Neural cell (in vitro differentiated cells): ENCODE results near the gene DYNLRB1. TPM values are rescaled to one million over a fixed set of nuclear protein-coding genes. Genes with fewer than 3 reads are reported as not detected.

Source experiments
- H2AFZ ChIP-seq: fragments of 200-600, 300-800 bp; sonication (generic), shearing (Covaris generic); 2 replicates; pipeline ENCODE4 v1.6.0; 2014; ENCODE audit warnings: low read depth, mild to moderate bottlenecking, antibody characterized with exemption, low read length, moderate library complexity
- H3F3A ChIP-seq: fragments of 200-600 bp; shearing (Covaris generic); 2 replicates; pipeline ENCODE4 v1.6.1; 2016; ENCODE audit warnings: mild to moderate bottlenecking, moderate library complexity, mixed read lengths, antibody characterized with exemption, low read length; ENCODE audit not compliant: insufficient read depth, poor library complexity, severe bottlenecking
- H3K27ac ChIP-seq: fragments of 200-600, 300-800 bp; sonication (generic), shearing (Covaris generic); 2 replicates; pipeline ENCODE4 v1.5.1; 2014; ENCODE audit warnings: mild to moderate bottlenecking, low read length, moderate library complexity
- H3K27me3 ChIP-seq: fragments of 300-800, 200-600 bp; sonication (generic), shearing (Covaris generic); 2 replicates; pipeline ENCODE4 v1.6.0; 2014; ENCODE audit warnings: mild to moderate bottlenecking, low read depth, low read length, moderate library complexity; ENCODE audit not compliant: insufficient read depth
- H3K36me3 ChIP-seq: fragments of 300-800, 200-600 bp; sonication (generic), shearing (Covaris generic); 2 replicates; pipeline ENCODE4 v1.5.1; 2014; ENCODE audit warnings: mild to moderate bottlenecking, antibody characterized with exemption, low read length, moderate library complexity; ENCODE audit not compliant: insufficient read depth
- H3K4me2 ChIP-seq: fragments of 300-800, 200-600 bp; sonication (generic), shearing (Covaris generic); 2 replicates; pipeline ENCODE4 v1.6.0; 2014; ENCODE audit warnings: mild to moderate bottlenecking, low read length
- H3K4me3 ChIP-seq: fragments of 300-800, 200-600 bp; sonication (generic), shearing (Covaris generic); 2 replicates; pipeline ENCODE4 v1.5.1; 2014; ENCODE audit warnings: mild to moderate bottlenecking, low read length, moderate library complexity
- H3K79me2 ChIP-seq: fragments of 200-600 bp; shearing (Covaris generic); replicated peaks from 2 replicates; pipeline ENCODE4 v1.6.0; 2014; ENCODE audit warnings: mild to moderate bottlenecking, low read length, moderate library complexity; ENCODE audit not compliant: insufficient read depth
- H3K9ac ChIP-seq: fragments of 300-800, 200-600 bp; sonication (generic), shearing (Covaris generic); 2 replicates; pipeline ENCODE4 v1.6.1; 2016; ENCODE audit warnings: mild to moderate bottlenecking, low read length, mixed read lengths
- H3K9me2 ChIP-seq: fragments of 200-600 bp; shearing (Covaris generic); 2 replicates; pipeline ENCODE4 v1.6.1; 2016; ENCODE audit warnings: mild to moderate bottlenecking, low read length, mixed read lengths; ENCODE audit not compliant: insufficient read depth
- H3K9me3 ChIP-seq: fragments of 200-600, 300-800 bp; sonication (generic), shearing (Covaris generic); 2 replicates; pipeline ENCODE4 v1.6.1; 2016; ENCODE audit warnings: mild to moderate bottlenecking, mixed run types, low read length, moderate library complexity, mixed read lengths
- H4K20me1 ChIP-seq: fragments of 200-600 bp; shearing (Covaris generic); 2 replicates; pipeline ENCODE4 v1.6.1; 2016; ENCODE audit warnings: mild to moderate bottlenecking, mixed run types; ENCODE audit not compliant: insufficient read depth
- EP300 ChIP-seq: fragments of 450-650 bp; conservative IDR thresholded peaks from 2 replicates; pipeline ENCODE4 v1.6.1; 2014; ENCODE audit warnings: antibody characterized with exemption, mild to moderate bottlenecking, moderate library complexity; ENCODE audit not compliant: poor library complexity, severe bottlenecking
- EZH2 ChIP-seq: fragments of 200-600, 300-800 bp; shearing (Covaris generic), sonication (generic); IDR thresholded peaks from 2 replicates; pipeline ENCODE4 v1.6.1; 2014; ENCODE audit warnings: antibody characterized with exemption, low read length, borderline replicate concordance, mild to moderate bottlenecking; ENCODE audit not compliant: insufficient read depth, poor library complexity, severe bottlenecking
- MXI1 ChIP-seq: fragments of 450-650 bp; conservative IDR thresholded peaks from 2 replicates; pipeline ENCODE4 v1.6.1; 2014; ENCODE audit warnings: antibody characterized with exemption, mild to moderate bottlenecking; ENCODE audit not compliant: poor library complexity, severe bottlenecking
- POLR2AphosphoS5 ChIP-seq: IDR thresholded peaks from 2 replicates; pipeline ENCODE4 v1.6.1; 2012
- RAD21 ChIP-seq: fragments of 450-650 bp; conservative IDR thresholded peaks from 2 replicates; pipeline ENCODE4 v1.6.1; 2014; ENCODE audit warnings: antibody characterized with exemption, mild to moderate bottlenecking, moderate library complexity
- REST ChIP-seq: IDR thresholded peaks from 2 replicates; pipeline ENCODE4 v1.6.1; 2012; ENCODE audit warnings: borderline replicate concordance
- SMC3 ChIP-seq: fragments of 450-650 bp; conservative IDR thresholded peaks from 2 replicates; pipeline ENCODE4 v1.6.1; 2014; ENCODE audit warnings: antibody characterized with exemption, mild to moderate bottlenecking, moderate library complexity; ENCODE audit not compliant: poor library complexity
- TAF1 ChIP-seq: IDR thresholded peaks from 2 replicates; pipeline ENCODE4 v1.6.1; 2012; ENCODE audit warnings: low read depth
- polyA plus RNA-seq: library from polyadenylated mRNA; depleted of rRNA; stranded (reverse); fragments of >200 nt; gene quantifications from 2 replicates; pipeline ENCODE4 v1.2.3, GENCODE V29; 2014
- TF ChIP-seq, protein P1 (sequence below): fragments of 450-650 bp; IDR thresholded peaks from 2 replicates; pipeline ENCODE4 v1.5.1; 2014; ENCODE audit warnings: antibody characterized with exemption, mild to moderate bottlenecking, moderate library complexity; ENCODE audit not compliant: poor library complexity, severe bottlenecking

The DYNLRB1 gene
- polyA plus RNA-seq, 1 donor from 2014 or later = 103 TPM

DNA sequence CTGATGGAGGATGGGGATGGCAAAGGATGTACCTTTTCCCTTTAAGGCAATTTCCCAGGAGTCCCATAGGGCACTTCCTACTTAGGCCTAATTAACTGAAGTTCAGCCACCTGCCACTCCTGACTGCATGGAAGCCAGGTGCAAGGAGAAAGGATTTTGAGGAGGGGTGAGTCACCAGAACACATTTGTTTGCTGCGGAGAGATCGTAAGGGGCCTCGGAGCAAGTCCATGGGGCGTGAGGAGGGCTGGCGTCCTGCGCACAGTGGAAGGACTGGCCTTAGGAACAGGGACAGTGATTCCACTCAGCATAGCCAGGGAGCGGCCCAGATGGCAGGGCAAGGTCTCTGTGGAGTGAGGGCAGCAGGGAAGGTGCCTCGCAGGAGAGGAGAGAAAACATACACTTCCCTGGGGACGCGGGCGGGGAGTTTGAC, 30.5 kb downstream of the DYNLRB1 start:
- Histone ChIP-seq H3K9ac (no peak overlapping the region), H3K79me2 (no peaks in the 10 kb centered on the region)

DNA sequence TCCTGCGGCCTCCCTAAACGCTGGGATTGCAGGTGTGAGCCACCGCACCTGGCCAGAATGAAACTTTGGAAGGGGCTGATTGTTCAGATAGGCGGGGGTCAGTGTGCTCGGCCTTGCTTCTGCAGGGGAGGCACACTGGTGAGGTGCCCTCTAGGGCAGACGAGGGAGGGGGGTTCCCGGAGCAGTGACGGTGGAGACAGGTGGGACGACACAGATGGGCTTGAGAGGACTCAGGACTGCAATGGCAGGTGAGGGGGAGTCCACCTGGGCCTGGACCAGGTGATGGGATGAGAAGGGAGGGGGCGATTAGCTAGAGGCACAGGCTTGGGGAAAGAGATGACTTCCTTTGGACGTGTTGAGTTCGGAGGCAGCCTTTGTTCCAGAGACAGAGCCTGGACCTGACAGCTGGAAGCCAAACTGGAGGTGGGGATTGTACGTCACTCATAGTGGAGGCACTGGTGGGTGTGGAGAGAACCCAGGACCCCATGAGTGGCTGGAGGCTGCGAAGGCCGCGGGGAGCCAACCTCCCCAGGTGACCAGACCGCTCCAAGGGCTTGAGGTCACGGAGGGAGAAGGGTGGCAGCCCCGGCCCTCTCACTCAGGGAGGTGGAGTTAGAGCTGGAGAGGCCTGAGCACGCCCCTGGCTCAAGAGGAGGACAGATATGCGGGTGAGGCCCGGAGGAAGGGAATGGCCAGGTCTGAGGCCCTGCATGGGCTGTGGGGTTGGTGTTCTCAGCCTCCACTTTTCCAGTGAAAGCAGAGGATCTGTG, 31.8 kb downstream of the DYNLRB1 start:
- Histone ChIP-seq H3K36me3 (no peaks in the 10 kb centered on the region), H3K27me3 (no peaks in the 10 kb centered on the region), H3K9me3 (no peaks in the 10 kb centered on the region), H3F3A (no peaks in the 10 kb centered on the region), H3K27ac (no peak overlapping the region), H3K79me2 (no peaks in the 10 kb centered on the region), H4K20me1 (no peaks in the 10 kb centered on the region), H3K4me3 (no peak overlapping the region), H2AFZ (no peak overlapping the region), H3K4me2 (no peak overlapping the region), H3K9me2 (no peaks in the 10 kb centered on the region), H3K9ac (no peak overlapping the region)
- TF ChIP-seq EZH2 (no peak), POLR2AphosphoS5 (no peak), RAD21 (no peak), SMC3 (no peak), EP300 (no peak)
- TF ChIP-seq, protein P1, sequence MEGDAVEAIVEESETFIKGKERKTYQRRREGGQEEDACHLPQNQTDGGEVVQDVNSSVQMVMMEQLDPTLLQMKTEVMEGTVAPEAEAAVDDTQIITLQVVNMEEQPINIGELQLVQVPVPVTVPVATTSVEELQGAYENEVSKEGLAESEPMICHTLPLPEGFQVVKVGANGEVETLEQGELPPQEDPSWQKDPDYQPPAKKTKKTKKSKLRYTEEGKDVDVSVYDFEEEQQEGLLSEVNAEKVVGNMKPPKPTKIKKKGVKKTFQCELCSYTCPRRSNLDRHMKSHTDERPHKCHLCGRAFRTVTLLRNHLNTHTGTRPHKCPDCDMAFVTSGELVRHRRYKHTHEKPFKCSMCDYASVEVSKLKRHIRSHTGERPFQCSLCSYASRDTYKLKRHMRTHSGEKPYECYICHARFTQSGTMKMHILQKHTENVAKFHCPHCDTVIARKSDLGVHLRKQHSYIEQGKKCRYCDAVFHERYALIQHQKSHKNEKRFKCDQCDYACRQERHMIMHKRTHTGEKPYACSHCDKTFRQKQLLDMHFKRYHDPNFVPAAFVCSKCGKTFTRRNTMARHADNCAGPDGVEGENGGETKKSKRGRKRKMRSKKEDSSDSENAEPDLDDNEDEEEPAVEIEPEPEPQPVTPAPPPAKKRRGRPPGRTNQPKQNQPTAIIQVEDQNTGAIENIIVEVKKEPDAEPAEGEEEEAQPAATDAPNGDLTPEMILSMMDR = no peak

More for the DNA sequence above, 30.5 kb downstream of the DYNLRB1 start:
- H3K27me3 ChIP-seq = no peaks in the 10 kb centered on the region
- no peak overlapping the region for H2AFZ ChIP-seq
- no peaks in the 10 kb centered on the region for H4K20me1 ChIP-seq
- H3K9me3 ChIP-seq = no peaks in the 10 kb centered on the region
- H3K9me2 ChIP-seq = no peaks in the 10 kb centered on the region
- H3F3A ChIP-seq = no peaks in the 10 kb centered on the region
- no peak overlapping the region for H3K4me3 ChIP-seq
- H3K4me2 ChIP-seq = no peak overlapping the region
- TF ChIP-seq RAD21 (no peak), TAF1 (no peak), MXI1 (no peak), REST (no peak), EZH2 (no peak)
- TF ChIP-seq, protein P1 = no peak
- H3K27ac ChIP-seq = no peak overlapping the region
- no peaks in the 10 kb centered on the region for H3K36me3 ChIP-seq
